ENCODE measurements around the gene VEGFA.

VEGFA gene

DNA sequence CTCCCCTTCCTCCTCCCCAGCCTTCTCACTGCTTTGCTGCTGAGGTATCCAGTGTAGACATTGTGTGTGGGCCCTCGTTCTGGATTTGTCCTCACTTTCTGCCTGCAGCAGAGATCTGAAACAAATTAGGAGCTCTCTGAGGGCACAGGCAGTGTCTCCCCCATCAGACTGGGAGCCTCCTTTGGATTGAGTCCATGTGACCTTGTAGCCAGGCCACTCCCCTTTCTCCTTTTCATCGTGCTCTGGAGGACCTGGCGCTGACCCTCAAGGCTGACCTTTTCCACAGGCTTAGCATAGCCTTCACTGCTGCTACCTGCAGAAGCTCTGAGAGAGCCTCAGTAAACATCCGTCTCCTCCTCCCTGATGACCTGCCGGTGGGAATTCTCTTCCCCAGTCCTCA lies 26.2 kb downstream of the VEGFA start:
- no peak for DNase-seq (ENCODE audit: low spot score)
- TF ChIP-seq CTCF (IDR thresholded peaks at IDR 0.05): no peak
- no peak overlapping the region for H3K4me3 ChIP-seq
- no peak overlapping the region for H3K27ac ChIP-seq

GRCh38 chr6:43796903-43797890 lies 27.2 kb downstream of the VEGFA start:
- no peak for DNase-seq (ENCODE audit: low spot score)
- H3K27ac ChIP-seq: no peak overlapping the region
- TF ChIP-seq CTCF (IDR thresholded peaks at IDR 0.05): no peak
- no peak overlapping the region for H3K4me3 ChIP-seq

- no peak overlapping the region for H3K4me3 ChIP-seq
- no peak for TF ChIP-seq CTCF (IDR thresholded peaks at IDR 0.05)
- H3K27ac ChIP-seq: no peak overlapping the region
- DNase-seq (ENCODE audit: low spot score): no peak
Observed at GRCh38 chr6:43797919-43798318, 27.9 kb downstream of the VEGFA start.

DNA sequence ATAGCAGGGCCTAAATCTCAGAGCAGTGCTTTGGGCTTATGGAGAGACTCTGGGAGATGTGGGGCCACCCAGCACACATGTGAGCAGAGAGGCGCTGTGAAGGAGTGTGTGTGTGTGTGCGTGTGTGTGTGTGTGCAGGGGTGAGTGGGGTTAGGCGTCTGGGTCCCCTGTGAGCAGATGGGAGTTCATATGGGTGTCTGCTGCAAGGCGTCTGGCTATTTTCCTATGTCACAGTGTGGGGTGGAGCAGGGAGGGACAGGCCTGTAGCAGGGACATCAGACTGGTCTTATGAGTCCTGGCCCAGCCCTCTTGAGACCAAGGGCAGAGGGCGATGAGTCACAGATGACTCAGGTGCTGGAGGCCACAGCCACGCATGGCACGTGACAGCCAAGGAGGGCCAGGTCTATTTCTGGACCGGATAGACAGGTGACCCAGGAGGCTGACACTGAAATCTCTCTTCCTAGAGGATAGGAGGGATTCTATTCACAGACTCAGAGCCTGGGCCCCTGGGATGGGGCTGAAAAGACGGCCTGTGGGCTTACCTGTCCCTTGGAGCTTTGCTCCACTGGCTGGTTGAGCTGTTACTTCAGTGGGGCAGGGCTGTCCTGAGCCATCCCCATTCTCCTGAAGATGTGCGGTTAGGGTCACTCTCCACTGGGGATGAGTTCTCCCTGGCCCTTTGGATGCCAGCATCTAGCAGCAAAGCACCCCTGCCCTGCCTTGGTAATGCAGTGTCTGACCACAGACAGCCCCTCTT lies 28.9 kb downstream of the VEGFA start:
- H3K4me3 ChIP-seq: no peak overlapping the region
- DNase-seq (ENCODE audit: low spot score): no peak
- no peak overlapping the region for H3K27ac ChIP-seq
- no peak for TF ChIP-seq CTCF (IDR thresholded peaks at IDR 0.05)

DNA sequence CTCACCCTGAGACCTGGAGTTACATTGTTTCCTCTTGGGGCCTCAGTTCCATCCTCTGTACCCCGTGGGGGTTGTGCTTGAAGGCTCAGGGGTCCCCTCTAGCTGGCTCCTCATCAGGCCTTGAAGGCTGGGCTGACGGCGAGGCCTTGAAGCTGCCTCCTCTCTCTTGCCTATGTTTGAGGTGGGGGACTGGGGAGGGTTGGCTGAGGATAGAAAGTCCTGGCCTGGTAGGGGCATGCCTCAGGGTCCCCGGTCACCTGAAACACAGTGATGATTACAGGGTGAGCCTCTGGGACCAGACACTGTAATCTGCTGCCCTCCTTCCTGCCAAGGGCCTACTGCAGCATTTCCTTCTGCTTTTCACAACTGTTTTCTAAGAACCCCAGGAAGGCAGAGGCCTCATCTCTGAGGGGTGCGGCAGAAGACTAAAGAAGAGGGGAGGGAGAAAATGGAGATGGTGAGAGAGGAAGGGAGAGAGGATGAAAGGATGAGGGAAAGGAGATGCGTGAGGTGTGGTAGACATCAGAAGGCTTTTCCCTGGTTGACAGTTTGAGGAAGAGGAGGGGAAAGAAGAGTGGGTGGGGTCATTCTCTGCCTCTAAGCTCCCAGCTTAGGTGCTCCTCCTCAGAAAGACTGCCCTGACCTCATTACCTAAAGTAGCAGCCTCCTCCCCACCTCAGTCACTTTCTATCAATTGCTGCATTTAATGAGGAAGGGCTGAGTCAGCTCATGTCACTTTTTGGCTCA lies 29.7 kb downstream of the VEGFA start:
- Histone ChIP-seq H3K4me3 (no peak overlapping the region), H3K27ac (no peak overlapping the region)
- DNase-seq (ENCODE audit: low spot score): no peak
- no peak for TF ChIP-seq CTCF (IDR thresholded peaks at IDR 0.05)

- Histone ChIP-seq H3K4me3 (no peak overlapping the region), H3K27ac (no peak overlapping the region)
- DNase-seq (ENCODE audit: low spot score): no peak
- TF ChIP-seq CTCF (IDR thresholded peaks at IDR 0.05): no peak
Observed at GRCh38 chr6:43800298-43800623, 30.2 kb downstream of the VEGFA start.
